ENCODE measurements around the gene ARFIP2. TPM values are rescaled to one million over a fixed set of nuclear protein-coding genes. Genes with fewer than 3 reads are reported as not detected.

Gene ARFIP2
- total RNA-seq, 5 donors from 2014 or later (not counting 1 experiment from before 2014, with no cell fraction given), result 47.3 to 61.9 (median 50.0) TPM

- peaks cover 11 to 18% of the 10 kb centered on the region in 2 experiments for H3K4me1 ChIP-seq (ENCODE audit: control insufficient read depth in 1 of 2, extremely low read depth in 1 of 2, insufficient read depth in 2 of 2, low read length in 2 of 2)
- peak within 1 kb of the TSS; percentile 81 for H3K27ac ChIP-seq (ENCODE audit: low read length)
- CTCF ChIA-PET, result interaction anchor here (0.6 to 2.6 kb wide), 3 partner anchors 14 to 94 kb away, joined by 3 to 9 read pairs (median 6); no protein-coding TSS in a partner anchor
- peaks cover 8% of the 10 kb centered on the region for H3K36me3 Mint-ChIP-seq
- peaks cover 0 to 3% of the 10 kb centered on the region in 2 experiments for H3K27me3 ChIP-seq (replicated peaks in 1 of 2; ENCODE audit: control insufficient read depth in 2 of 2, extremely low read depth in 1 of 2, insufficient read depth in 2 of 2, low read length in 1 of 2)
- H3K27ac Mint-ChIP-seq, result peak within 1 kb of the TSS; percentile 78 to 91
- no peaks in the 10 kb centered on the region for H3K9me3 Mint-ChIP-seq
- H3K9me3 ChIP-seq, result no peaks in the 10 kb centered on the region
- peaks cover 14 to 17% of the 10 kb centered on the region in 2 donors for H3K36me3 ChIP-seq (ENCODE audit: control insufficient read depth in 2 of 2, extremely low read depth in 1 of 2, insufficient read depth in 1 of 2, low read length in 1 of 2)
- ATAC-seq (replicated peaks in 1 of 4) (peak; percentile 68 to 79 (median 75)), DNase-seq (peak in 33 of 35 experiments; percentile 18 to 80 (median 55))
- peak within 1 kb of the TSS; percentile 70 to 76 for H3K4me3 ChIP-seq (ENCODE audit: control insufficient read depth in 1 of 2, extremely low read depth in 1 of 2, low read length in 1 of 2)
- peak within 1 kb of the TSS; percentile 81 to 85 (median 85) for H3K4me3 Mint-ChIP-seq
- WGBS (ENCODE audit: insufficient coverage), result 5% methylated on average over 59 of the region's 87 CpGs
- peaks cover 20 to 23% (median 22%) of the 10 kb centered on the region in 3 donors for H3K4me1 Mint-ChIP-seq
- no peaks in the 10 kb centered on the region for H3K27me3 Mint-ChIP-seq
- POLR2A ChIA-PET, result interaction anchor here (0.6 to 0.7 kb wide), 2 partner anchors 48 to 71 kb away, joined by 3 to 4 read pairs; no protein-coding TSS in a partner anchor
Observed at GRCh38 chr11:6473451-6474412, 7.4 kb downstream of the ARFIP2 start, which contains the start of gene TRIM3. TRIM3 (minus strand) TSS chr11:6473941; CDS start chr11:6465695, 8,246 bp downstream.

- Histone ChIP-seq H3K4me3 (ENCODE audit: control insufficient read depth in 1 of 2, extremely low read depth in 1 of 2, low read length in 1 of 2) (peak overlapping the region; percentile 19 to 70), H3K27me3 (replicated peaks in 1 of 2; ENCODE audit: control insufficient read depth in 2 of 2, extremely low read depth in 1 of 2, insufficient read depth in 2 of 2, low read length in 1 of 2) (peaks cover 0 to 3% of the 10 kb centered on the region in 2 experiments), H3K27ac (ENCODE audit: low read length) (no peak overlapping the region), H3K36me3 (ENCODE audit: control insufficient read depth in 2 of 2, extremely low read depth in 1 of 2, insufficient read depth in 1 of 2, low read length in 1 of 2) (peaks cover 6 to 9% of the 10 kb centered on the region in 2 donors), H3K9me3 (no peaks in the 10 kb centered on the region), H3K4me1 (ENCODE audit: control insufficient read depth in 1 of 2, extremely low read depth in 1 of 2, insufficient read depth in 2 of 2, low read length in 2 of 2) (peaks cover 11 to 18% of the 10 kb centered on the region in 2 experiments)
- no CpG with 5 or more reads among the region's 1 CpG for WGBS (ENCODE audit: insufficient coverage)
- Mint-ChIP-seq H3K4me1 (peaks cover 20 to 22% (median 22%) of the 10 kb centered on the region in 3 donors), H3K27ac (peak overlapping the region; percentile 3 to 73), H3K9me3 (no peaks in the 10 kb centered on the region), H3K27me3 (no peaks in the 10 kb centered on the region), H3K36me3 (peaks cover 6% of the 10 kb centered on the region), H3K4me3 (peak overlapping the region; percentile 65 to 85 (median 65))
- DNase-seq (no peak), ATAC-seq (replicated peaks in 1 of 4) (no peak)
- ChIA-PET POLR2A (interaction anchor here in 1 of 2 donors (0.6 kb wide), 2 partner anchors 47 to 120 kb away, joined by 3 read pairs; no protein-coding TSS in a partner anchor), CTCF (interaction anchor here (0.6 to 2.6 kb wide), 2 partner anchors 94 to 146 kb away, joined by 4 to 9 read pairs; no protein-coding TSS in a partner anchor)
Observed at GRCh38 chr11:6472934-6473333, 8.2 kb downstream of the ARFIP2 start.

- peaks cover 13% of the 10 kb centered on the region for H3K36me3 Mint-ChIP-seq
- CTCF ChIA-PET, result interaction anchor here in 1 of 2 donors (2.2 kb wide), 1 partner anchor 91 kb away, joined by 10 read pairs; no protein-coding TSS in a partner anchor
Observed at GRCh38 chr11:6469599-6469998, 11.5 kb downstream of the ARFIP2 start.

GRCh38 chr11:6468712-6469495 lies 12.2 kb downstream of the ARFIP2 start:
- H3K27ac ChIP-seq (ENCODE audit: low read length), result no peak overlapping the region
- no peak for ATAC-seq (replicated peaks in 1 of 4)
- Mint-ChIP-seq H3K27me3 (no peaks in the 10 kb centered on the region), H3K9me3 (no peaks in the 10 kb centered on the region), H3K36me3 (peaks cover 20% of the 10 kb centered on the region), H3K4me1 (peaks cover 15 to 22% (median 17%) of the 10 kb centered on the region in 3 donors), H3K27ac (no peak overlapping the region), H3K4me3 (no peak overlapping the region)
- peaks cover 0 to 8% of the 10 kb centered on the region in 2 donors for H3K36me3 ChIP-seq (ENCODE audit: control insufficient read depth in 2 of 2, extremely low read depth in 1 of 2, insufficient read depth in 1 of 2, low read length in 1 of 2)
- ChIA-PET CTCF (interaction anchor here in 1 of 2 donors (2.2 kb wide), 1 partner anchor 90 kb away, joined by 10 read pairs; no protein-coding TSS in a partner anchor), POLR2A (no interaction called here)
- DNase-seq, result peak in 1 of 35 experiments; percentile 20
- no CpG with 5 or more reads among the region's 6 CpGs for WGBS (ENCODE audit: insufficient coverage)
- no peaks in the 10 kb centered on the region for H3K9me3 ChIP-seq
- H3K4me3 ChIP-seq (ENCODE audit: control insufficient read depth in 1 of 2, extremely low read depth in 1 of 2, low read length in 1 of 2), result no peak overlapping the region
- peaks cover 0 to 3% of the 10 kb centered on the region in 2 experiments for H3K27me3 ChIP-seq (replicated peaks in 1 of 2; ENCODE audit: control insufficient read depth in 2 of 2, extremely low read depth in 1 of 2, insufficient read depth in 2 of 2, low read length in 1 of 2)
- peaks cover 7 to 12% of the 10 kb centered on the region in 2 experiments for H3K4me1 ChIP-seq (ENCODE audit: control insufficient read depth in 1 of 2, extremely low read depth in 1 of 2, insufficient read depth in 2 of 2, low read length in 2 of 2)

More at GRCh38 chr11:6469599-6469998, 11.5 kb downstream of the ARFIP2 start:
- Mint-ChIP-seq H3K4me3 (no peak overlapping the region), H3K4me1 (peaks cover 19 to 22% (median 22%) of the 10 kb centered on the region in 3 donors), H3K27ac (no peak overlapping the region), H3K9me3 (no peaks in the 10 kb centered on the region), H3K27me3 (no peaks in the 10 kb centered on the region)
- POLR2A ChIA-PET, result no interaction called here
- H3K27ac ChIP-seq (ENCODE audit: low read length), result no peak overlapping the region
- H3K27me3 ChIP-seq (replicated peaks in 1 of 2; ENCODE audit: control insufficient read depth in 2 of 2, extremely low read depth in 1 of 2, insufficient read depth in 2 of 2, low read length in 1 of 2), result peaks cover 0 to 3% of the 10 kb centered on the region in 2 experiments
- ATAC-seq (replicated peaks in 1 of 4), result no peak
- peaks cover 11 to 18% of the 10 kb centered on the region in 2 experiments for H3K4me1 ChIP-seq (ENCODE audit: control insufficient read depth in 1 of 2, extremely low read depth in 1 of 2, insufficient read depth in 2 of 2, low read length in 2 of 2)
- DNase-seq, result no peak
- H3K4me3 ChIP-seq (ENCODE audit: control insufficient read depth in 1 of 2, extremely low read depth in 1 of 2, low read length in 1 of 2), result no peak overlapping the region
- H3K9me3 ChIP-seq, result no peaks in the 10 kb centered on the region
- H3K36me3 ChIP-seq (ENCODE audit: control insufficient read depth in 2 of 2, extremely low read depth in 1 of 2, insufficient read depth in 1 of 2, low read length in 1 of 2), result peaks cover 0 to 8% of the 10 kb centered on the region in 2 donors
- 100% methylated on average over 1 of the region's 1 CpG for WGBS (ENCODE audit: insufficient coverage)

GRCh38 chr11:6459099-6459450 lies 22.1 kb downstream of the ARFIP2 start:
- no peaks in the 10 kb centered on the region for H3K4me1 Mint-ChIP-seq
- H3K4me1 ChIP-seq (ENCODE audit: control insufficient read depth in 1 of 2, extremely low read depth in 1 of 2, insufficient read depth in 2 of 2, low read length in 2 of 2), result no peaks in the 10 kb centered on the region
- no peaks in the 10 kb centered on the region for H3K27me3 Mint-ChIP-seq
- no peak overlapping the region for H3K27ac ChIP-seq (ENCODE audit: low read length)
- no peaks in the 10 kb centered on the region for H3K9me3 Mint-ChIP-seq
- H3K27ac Mint-ChIP-seq, result no peak overlapping the region
- ChIA-PET CTCF (no interaction called here), POLR2A (interaction anchor here in 1 of 2 donors (0.5 kb wide), 1 partner anchor 150 kb away, joined by 5 read pairs; no protein-coding TSS in a partner anchor)
- ATAC-seq (replicated peaks in 1 of 4) (no peak), DNase-seq (no peak)
- H3K27me3 ChIP-seq (replicated peaks in 1 of 2; ENCODE audit: control insufficient read depth in 2 of 2, extremely low read depth in 1 of 2, insufficient read depth in 2 of 2, low read length in 1 of 2), result no peaks in the 10 kb centered on the region
- peaks cover 9 to 27% of the 10 kb centered on the region in 2 donors for H3K36me3 ChIP-seq (ENCODE audit: control insufficient read depth in 2 of 2, extremely low read depth in 1 of 2, insufficient read depth in 1 of 2, low read length in 1 of 2)
- no peak overlapping the region for H3K4me3 ChIP-seq (ENCODE audit: control insufficient read depth in 1 of 2, extremely low read depth in 1 of 2, low read length in 1 of 2)
- H3K9me3 ChIP-seq, result no peaks in the 10 kb centered on the region
- H3K4me3 Mint-ChIP-seq, result no peak overlapping the region
- peaks cover 37% of the 10 kb centered on the region for H3K36me3 Mint-ChIP-seq
- WGBS (ENCODE audit: insufficient coverage), result 20% methylated on average over 1 of the region's 1 CpG
